Measurements from ENCODE around the gene XXYLT1. TPM values are rescaled to one million over a fixed set of nuclear protein-coding genes. Genes with fewer than 3 reads are reported as not detected.

The XXYLT1 gene
- 17.0 and 18.9 TPM in 2 replicates for total RNA-seq

GRCh38 chr3:195270817-195271409 lies at the start of gene XXYLT1:
Gene XXYLT1 (minus strand): TSS chr3:195271159. CDS start chr3:195271058, 101 bp downstream.

Other genes starting within 250 kb of the XXYLT1 start
- gene ACAP2, start 171.9 kb upstream of the XXYLT1 start, total RNA-seq = 81.9 and 84.2 TPM in 2 replicates